Measurements from ENCODE around the gene PRPS1L1.

PRPS1L1 gene

DNA sequence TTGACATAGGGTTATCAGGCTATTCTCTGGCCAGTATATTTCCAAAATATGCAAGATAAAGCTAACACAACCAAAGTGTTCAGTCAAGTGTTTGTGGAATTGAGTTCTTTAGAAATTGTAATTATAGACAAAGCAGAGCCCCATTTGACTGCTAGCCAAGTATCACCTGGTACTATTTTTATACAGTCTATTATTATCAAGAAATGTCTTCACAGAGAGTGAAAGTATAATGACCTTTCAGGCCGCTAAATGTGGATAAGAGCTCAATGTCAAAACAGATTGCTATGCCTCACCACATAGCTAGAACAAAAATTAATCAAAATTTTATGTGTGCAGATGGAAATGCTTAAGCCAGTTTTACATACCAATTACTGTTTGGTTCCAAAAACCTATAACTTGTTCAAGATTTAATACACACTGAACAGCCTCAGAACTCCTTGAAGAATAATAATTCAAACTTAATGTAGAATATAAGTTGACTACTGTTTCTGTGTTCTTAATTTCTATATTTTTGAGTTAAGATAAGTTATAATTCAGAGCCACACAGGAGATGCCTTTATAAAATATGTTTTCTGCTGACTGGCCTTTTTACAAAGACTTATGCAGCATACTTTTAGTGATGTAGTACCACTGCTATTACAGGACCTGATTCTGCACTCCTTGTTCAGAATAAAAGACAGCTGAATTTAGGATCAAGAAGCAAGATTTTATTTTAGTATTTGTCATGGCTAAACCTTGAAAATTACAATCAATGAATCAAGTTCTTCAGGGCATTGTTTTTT, 31.0 kb downstream of the PRPS1L1 start:
- no peak for TF ChIP-seq JUND (IDR thresholded peaks at IDR 0.05; ENCODE audit: low read depth)
- DNase-seq (ENCODE audit: low read depth in 1 of 2, low spot score in 1 of 2) = no peak
- in situ Hi-C loops (cut with HindIII; ENCODE audit: low pct_unique_long_range_greater_than_20kb, low sequenced_read_pairs) = no loop called here

- in situ Hi-C loops (cut with HindIII; ENCODE audit: low pct_unique_long_range_greater_than_20kb, low sequenced_read_pairs) = no loop called here
- no peak for DNase-seq (ENCODE audit: low read depth in 1 of 2, low spot score in 1 of 2)
- no peak for TF ChIP-seq JUND (IDR thresholded peaks at IDR 0.05; ENCODE audit: low read depth)
These were observed 31.6 kb downstream of the PRPS1L1 start for GRCh38 chr7:17996040-17996439.

GRCh38 chr7:17994079-17994850, 33.4 kb downstream of the PRPS1L1 start:
- no peak for TF ChIP-seq JUND (IDR thresholded peaks at IDR 0.05; ENCODE audit: low read depth)
- no peak for DNase-seq (ENCODE audit: low read depth in 1 of 2, low spot score in 1 of 2)
- in situ Hi-C loops (cut with HindIII; ENCODE audit: low pct_unique_long_range_greater_than_20kb, low sequenced_read_pairs) = no loop called here

DNA sequence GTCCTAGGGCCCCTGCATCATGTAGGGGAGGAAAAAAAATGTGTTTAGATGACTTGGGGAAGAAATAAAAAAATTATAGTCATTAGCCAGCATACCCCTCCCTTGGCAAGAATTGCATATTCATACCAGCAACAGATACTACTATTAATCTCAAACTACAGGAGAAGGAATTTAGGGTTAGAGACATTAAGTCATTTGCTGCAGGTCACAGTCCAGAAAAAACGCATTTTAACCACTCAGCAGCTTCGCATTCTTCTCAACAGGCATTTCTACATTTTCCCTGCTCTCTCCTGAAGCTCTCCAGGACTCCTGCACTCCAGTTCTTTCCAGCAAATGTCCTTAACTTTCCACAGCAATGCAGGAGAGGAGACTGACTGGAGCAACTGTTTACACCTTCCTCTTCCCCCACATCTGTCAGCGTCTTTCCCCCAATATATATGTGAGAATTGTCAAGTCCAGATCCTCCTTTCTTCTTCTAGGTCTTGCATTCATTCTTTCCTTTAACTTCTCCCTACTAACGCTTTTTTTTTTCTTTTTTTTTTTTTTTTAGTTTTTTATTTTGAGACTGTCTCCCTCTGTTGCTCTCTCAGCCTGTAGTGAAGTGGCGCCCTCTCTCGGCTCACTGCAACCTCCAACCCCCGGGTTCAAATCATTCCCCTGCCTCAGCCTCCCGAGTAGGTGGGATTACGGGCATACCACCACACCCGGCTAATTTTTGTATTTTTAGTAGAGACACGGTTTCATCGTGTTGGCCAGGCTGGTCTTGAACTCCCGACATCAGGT, 35.6 kb downstream of the PRPS1L1 start:
- DNase-seq (ENCODE audit: low read depth in 1 of 2, low spot score in 1 of 2) = no peak
- no peak for TF ChIP-seq JUND (IDR thresholded peaks at IDR 0.05; ENCODE audit: low read depth)
- in situ Hi-C loops (cut with HindIII; ENCODE audit: low pct_unique_long_range_greater_than_20kb, low sequenced_read_pairs) = no loop called here

DNA sequence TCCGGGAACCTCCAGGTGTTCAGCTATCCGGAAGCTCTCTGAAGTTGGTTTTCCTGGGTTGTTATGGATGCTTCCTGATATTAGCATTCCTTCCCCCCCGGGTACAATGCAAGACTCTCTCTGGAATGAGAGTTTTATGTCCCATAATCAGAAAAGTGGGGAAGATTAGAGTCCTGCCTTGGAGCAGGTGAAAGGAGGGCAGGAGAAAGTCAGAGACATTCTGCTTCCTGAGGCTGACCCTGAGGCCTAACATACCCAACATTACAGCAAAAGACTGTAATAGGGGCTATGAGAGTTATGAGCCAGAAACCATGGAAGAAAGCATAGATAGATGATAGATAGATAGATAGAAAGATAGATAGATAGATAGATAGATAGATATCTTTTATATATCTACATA, 36.9 kb downstream of the PRPS1L1 start:
- no peak for TF ChIP-seq JUND (IDR thresholded peaks at IDR 0.05; ENCODE audit: low read depth)
- in situ Hi-C loops (cut with HindIII; ENCODE audit: low pct_unique_long_range_greater_than_20kb, low sequenced_read_pairs) = no loop called here
- no peak for DNase-seq (ENCODE audit: low read depth in 1 of 2, low spot score in 1 of 2)

- DNase-seq (ENCODE audit: low read depth in 1 of 2, low spot score in 1 of 2) = no peak
- TF ChIP-seq JUND (IDR thresholded peaks at IDR 0.05; ENCODE audit: low read depth) = no peak
- in situ Hi-C loops (cut with HindIII; ENCODE audit: low pct_unique_long_range_greater_than_20kb, low sequenced_read_pairs) = no loop called here
These were observed 38.1 kb downstream of the PRPS1L1 start for GRCh38 chr7:17989546-17989945.

DNA sequence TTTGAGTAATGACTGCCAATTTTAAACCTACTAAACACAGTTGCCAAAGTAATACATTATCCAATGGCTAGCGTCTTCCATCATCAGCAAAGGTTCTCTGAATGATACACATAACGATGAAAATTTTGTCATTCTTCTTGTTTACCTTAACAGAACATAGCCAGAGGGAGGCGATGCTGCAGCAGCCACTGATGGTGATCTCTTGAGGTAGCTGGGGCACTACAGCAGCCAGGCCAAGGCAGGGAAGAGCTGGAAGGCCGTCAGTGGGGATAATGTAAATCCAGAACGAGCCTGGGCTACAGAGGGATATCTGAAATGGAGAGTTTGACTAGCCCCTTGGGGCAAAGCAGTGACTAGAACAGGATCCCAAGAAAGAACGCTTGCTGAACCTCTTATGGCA, 38.8 kb downstream of the PRPS1L1 start:
- in situ Hi-C loops (cut with HindIII; ENCODE audit: low pct_unique_long_range_greater_than_20kb, low sequenced_read_pairs) = no loop called here

DNA sequence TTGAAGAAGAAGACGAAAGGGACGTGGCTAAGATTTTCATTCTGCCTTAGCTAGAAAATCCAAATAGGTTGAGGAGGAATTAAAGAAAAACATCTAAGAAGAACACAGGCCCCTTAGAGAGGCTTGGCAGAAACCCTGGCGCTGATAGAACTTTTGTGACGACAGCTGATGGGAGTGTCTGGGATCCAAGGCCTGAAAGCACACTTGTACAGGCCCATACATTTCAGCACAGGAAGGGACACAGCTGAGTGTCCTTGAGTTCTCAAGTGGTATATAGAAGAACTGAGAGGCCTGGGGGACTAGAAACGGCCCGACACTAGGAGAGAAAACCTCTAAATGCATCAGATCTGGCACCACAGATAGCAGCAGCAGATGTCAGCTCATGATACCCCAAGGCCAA, 39.5 kb downstream of the PRPS1L1 start:
- in situ Hi-C loops (cut with HindIII; ENCODE audit: low pct_unique_long_range_greater_than_20kb, low sequenced_read_pairs) = no loop called here
- TF ChIP-seq JUND (IDR thresholded peaks at IDR 0.05; ENCODE audit: low read depth) = no peak
- no peak for DNase-seq (ENCODE audit: low read depth in 1 of 2, low spot score in 1 of 2)

More for the DNA sequence above, 38.8 kb downstream of the PRPS1L1 start:
- no peak for TF ChIP-seq JUND (IDR thresholded peaks at IDR 0.05; ENCODE audit: low read depth)
- no peak for DNase-seq (ENCODE audit: low read depth in 1 of 2, low spot score in 1 of 2)

- in situ Hi-C loops (cut with HindIII; ENCODE audit: low pct_unique_long_range_greater_than_20kb, low sequenced_read_pairs) = no loop called here
- no peak for TF ChIP-seq JUND (IDR thresholded peaks at IDR 0.05; ENCODE audit: low read depth)
- no peak for DNase-seq (ENCODE audit: low read depth in 1 of 2, low spot score in 1 of 2)
These were observed 40.8 kb downstream of the PRPS1L1 start for GRCh38 chr7:17986851-17987250.

DNA sequence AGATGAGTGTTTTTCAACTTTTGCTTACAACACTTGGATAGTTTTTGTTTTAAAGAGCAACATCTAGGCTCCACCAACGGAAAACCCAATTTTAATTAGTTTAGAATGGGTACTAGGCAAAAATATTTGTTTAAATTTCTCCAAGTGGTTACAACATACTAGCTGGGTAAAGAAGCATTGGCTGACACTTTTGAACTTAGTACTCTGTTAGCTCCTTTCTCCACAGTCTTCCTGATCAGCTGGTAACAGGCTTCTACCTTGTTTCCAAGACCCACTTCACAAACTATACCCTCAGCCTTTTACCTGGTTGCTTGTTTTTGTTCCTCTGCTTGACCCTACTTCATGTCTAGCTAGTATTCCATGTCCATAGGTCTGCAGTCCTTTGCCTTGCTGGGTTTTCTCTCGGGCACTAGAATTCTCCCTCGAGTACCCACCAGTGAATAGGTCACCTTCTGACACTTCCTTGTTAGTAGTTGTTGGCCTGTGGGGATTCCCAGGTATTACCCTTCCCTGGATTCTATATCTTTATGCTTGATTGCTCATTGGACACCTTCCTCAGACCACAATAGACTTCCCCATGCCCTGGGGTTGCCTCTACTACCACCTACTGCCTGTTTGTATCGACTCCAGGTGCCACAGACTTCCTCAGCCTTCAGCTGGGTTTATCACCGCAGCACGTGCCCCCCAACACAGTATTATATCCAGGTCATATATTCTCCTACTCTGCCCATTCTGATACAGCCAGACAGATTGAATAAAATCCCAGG, 42.0 kb downstream of the PRPS1L1 start:
- in situ Hi-C loops (cut with HindIII; ENCODE audit: low pct_unique_long_range_greater_than_20kb, low sequenced_read_pairs) = no loop called here
- TF ChIP-seq JUND (IDR thresholded peaks at IDR 0.05; ENCODE audit: low read depth) = no peak
- no peak for DNase-seq (ENCODE audit: low read depth in 1 of 2, low spot score in 1 of 2)

DNA sequence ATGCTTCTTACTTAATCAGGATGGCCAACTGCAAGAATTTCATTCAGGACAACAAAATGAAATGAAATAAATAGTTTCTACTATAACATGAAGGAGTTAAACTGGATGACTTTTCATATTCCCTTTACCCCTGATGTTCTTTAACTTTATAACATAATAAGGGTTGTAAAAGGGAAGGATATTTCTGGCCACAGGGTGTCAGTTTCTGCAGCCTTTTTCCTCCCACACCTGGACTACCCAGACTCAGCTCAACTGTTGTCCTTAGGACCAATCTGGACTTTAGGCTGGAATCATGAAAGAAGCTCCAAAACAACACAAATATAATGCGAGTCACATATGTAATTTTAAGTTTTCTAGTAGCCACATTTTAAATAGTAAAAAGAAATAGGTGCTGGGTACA, 43.4 kb downstream of the PRPS1L1 start:
- in situ Hi-C loops (cut with HindIII; ENCODE audit: low pct_unique_long_range_greater_than_20kb, low sequenced_read_pairs) = no loop called here
- no peak for TF ChIP-seq JUND (IDR thresholded peaks at IDR 0.05; ENCODE audit: low read depth)
- peak in 1 of 2 experiments; percentile 22 for DNase-seq (ENCODE audit: low read depth in 1 of 2, low spot score in 1 of 2)
